CD4-positive, alpha-beta T cell treated with Interleukin-15 for 1 hour (primary cell): ENCODE measurements around the gene OR6M1.

Source experiments
- DNase-seq: peaks from one replicate; pipeline ENCODE4 v3.0.0-alpha.2; 2020

Gene OR6M1

DNA sequence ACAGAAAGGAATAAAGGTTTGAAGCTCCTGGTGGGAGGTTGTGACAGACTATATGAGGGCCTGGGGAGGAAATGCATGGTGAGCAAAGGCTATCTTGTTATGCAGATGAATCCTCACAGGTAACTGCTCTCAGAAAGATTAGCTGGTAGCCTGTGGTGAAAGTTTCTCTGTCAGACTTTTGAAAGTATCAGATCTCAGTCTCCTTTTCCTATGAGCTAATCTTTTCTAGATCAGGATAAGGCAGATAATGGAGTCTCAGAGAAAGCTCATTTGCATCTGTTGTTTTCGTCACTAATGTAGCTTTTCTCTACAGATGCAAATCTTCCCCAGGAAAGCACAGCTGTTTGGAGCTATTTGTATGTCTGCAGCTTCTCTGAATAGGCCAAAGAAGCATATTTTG lies 30.9 kb downstream of the OR6M1 start:
- DNase-seq: no peak

GRCh38 chr11:123773959-123774358 lies 32.2 kb downstream of the OR6M1 start:
- DNase-seq: no peak

DNA sequence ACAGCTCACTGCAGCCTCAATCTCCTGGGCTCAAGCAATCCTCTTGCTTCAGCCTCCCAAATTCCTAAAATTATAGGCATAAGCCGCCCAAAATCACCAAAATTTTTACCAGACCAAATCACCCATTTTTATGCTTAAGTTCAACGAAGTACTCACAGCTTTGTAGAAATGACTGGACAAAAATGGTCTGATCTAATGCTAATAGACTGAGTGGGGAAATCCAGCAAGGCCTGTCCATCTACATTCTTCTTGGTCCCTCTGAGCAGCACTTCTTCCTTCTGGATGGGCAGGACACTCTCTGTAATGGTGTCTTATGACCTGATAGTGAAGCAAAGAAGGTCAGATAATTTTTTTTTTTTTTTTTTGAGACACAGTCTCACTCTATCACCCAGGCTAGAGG lies 33.1 kb downstream of the OR6M1 start:
- no peak for DNase-seq

DNA sequence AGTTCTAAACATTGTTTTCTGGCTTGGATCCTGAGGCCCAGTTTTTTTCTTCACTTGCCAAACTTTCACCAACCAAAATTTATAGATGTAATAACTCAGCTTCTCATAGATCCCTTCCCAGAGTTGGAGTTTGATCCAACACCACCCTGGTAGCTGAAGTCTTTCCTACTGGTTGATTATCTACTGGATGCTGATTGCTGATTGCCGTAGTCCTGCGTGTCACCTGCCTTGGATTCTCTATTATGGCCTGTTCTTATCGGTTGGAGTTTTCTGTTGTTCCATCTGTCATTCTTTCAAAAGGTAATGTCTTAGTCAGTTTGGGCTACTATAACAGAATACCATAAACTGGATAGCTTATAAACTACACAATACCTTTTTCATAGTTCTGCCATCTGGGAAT lies 34.5 kb downstream of the OR6M1 start:
- no peak for DNase-seq

- no peak for DNase-seq
Measured at GRCh38 chr11:123770712-123771111, 35.4 kb downstream of the OR6M1 start.

DNA sequence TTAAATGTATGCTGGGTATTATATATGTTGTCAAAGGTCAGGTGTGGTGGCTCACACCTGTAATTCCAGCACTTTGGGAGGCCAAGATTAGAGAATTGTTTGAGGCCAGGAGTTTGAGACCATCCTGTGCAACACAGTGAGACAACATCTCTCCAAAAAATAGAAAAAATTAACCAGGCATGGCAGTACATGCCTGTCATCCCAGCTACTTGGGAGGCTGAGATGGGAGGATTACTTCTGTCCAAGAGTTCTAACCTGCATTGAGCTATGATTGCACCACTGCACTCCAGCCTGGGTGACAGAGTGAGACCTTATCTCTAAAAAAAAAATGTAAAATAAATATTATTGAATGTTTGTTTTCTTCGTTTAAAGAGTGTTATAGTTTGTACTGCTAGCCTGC lies 40.5 kb downstream of the OR6M1 start:
- DNase-seq: no peak

- no peak for DNase-seq
Measured at GRCh38 chr11:123762422-123762821, 43.7 kb downstream of the OR6M1 start.

DNA sequence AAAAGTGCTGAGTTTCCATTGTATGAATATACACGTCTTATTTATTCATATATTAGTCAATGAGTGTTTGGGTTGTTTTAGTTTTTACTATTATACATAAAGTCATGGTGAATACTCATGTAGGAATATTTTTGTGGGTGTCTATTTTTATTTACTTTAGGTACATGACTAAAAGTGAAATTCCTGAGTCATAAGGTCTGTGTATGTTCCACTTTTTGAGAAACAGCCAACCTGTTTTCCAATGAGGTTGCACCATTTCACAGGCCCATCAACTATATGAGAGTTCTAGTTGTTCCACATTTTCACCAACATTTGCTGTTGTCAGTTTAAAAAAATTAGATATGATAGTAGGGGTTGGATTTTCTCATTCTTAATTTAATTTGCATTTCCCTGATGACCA lies 45.3 kb downstream of the OR6M1 start:
- DNase-seq: no peak

DNA sequence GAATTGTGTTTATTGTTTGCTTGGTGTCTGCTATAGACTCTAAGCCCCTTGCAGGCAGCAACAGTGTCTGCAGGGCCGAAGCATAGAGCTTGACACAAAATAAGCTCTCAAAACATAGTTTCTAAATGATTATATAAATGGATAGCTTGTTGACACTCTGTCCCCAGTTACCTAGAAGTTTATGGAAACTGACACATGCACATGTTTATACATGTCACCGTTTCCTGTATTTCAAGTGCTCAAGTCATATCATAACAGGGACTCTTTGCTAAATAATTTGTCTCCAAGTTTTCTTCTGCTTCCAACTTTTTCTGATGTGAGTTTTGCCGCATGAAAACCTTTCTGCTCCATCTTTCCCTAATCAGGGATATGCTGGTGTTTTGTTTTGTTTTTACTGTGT lies 48.2 kb downstream of the OR6M1 start:
- no peak for DNase-seq

- DNase-seq: no peak
Measured at GRCh38 chr11:123755813-123756212, 50.3 kb downstream of the OR6M1 start.
